Heart left ventricle (tissue), 16 donors: ENCODE measurements around the gene TAS1R3. TPM values are rescaled to one million over a fixed set of nuclear protein-coding genes. Genes with fewer than 3 reads are reported as not detected.

ENCODE experiments used
- ATAC-seq, 4 donors: fragments of 200-7000 bp; cut with Tn5 transposase; one replicate each; pipeline ENCODE4 v1.9.1; 2020 to 2022; ENCODE audit warnings: moderate library complexity in 4 of 4, mild to moderate bottlenecking in 3 of 4, moderate number of reproducible peaks in 1 of 4
- DNase-seq, 5 donors: peaks; one replicate each; pipeline ENCODE4 v3.0.0-alpha.2; 2020
- H3K27ac ChIP-seq, 12 donors: fragments of 200-600 bp; sonication (generic) in 4 of 12; one replicate each; pipeline versions ENCODE4 v1.5.0 to v1.8.0; 2016 to 2022; ENCODE audit warnings: mild to moderate bottlenecking in 2 of 12
- H3K27me3 ChIP-seq, 9 donors: fragments of 200-600 bp; sonication (generic) in 2 of 9; one replicate each; pipeline versions ENCODE4 v1.5.1 to v1.8.0; 2016 to 2022; ENCODE audit warnings: mild to moderate bottlenecking in 3 of 9
- H3K36me3 ChIP-seq, 9 donors: fragments of 200-600 bp; sonication (generic) in 2 of 9; one replicate each; pipeline versions ENCODE4 v1.5.0 to v1.8.0; 2018 to 2022; ENCODE audit warnings: mild to moderate bottlenecking in 2 of 9
- H3K4me1 ChIP-seq, 12 donors: fragments of 200-600 bp; sonication (generic) in 4 of 12; one replicate each; pipeline versions ENCODE4 v1.5.0 to v1.8.0; 2016 to 2022; ENCODE audit warnings: mild to moderate bottlenecking in 3 of 12
- H3K4me3 ChIP-seq, 12 donors: fragments of 200-600 bp; sonication (generic) in 4 of 12; one replicate each; pipeline versions ENCODE4 v1.5.0 to v1.8.0; 2017 to 2022; ENCODE audit warnings: mild to moderate bottlenecking in 9 of 12, moderate library complexity in 4 of 12
- H3K9me3 ChIP-seq, 12 donors: fragments of 200-600 bp; sonication (generic) in 4 of 12; one replicate each; pipeline versions ENCODE4 v1.5.0 to v1.8.0; 2016 to 2022; ENCODE audit warnings: mild to moderate bottlenecking in 1 of 12
- POLR2A ChIP-seq, 2 donors: fragments of 450-650 bp; IDR thresholded peaks; one replicate each; pipeline ENCODE4 v1.6.1; 2017; ENCODE audit warnings: antibody characterized with exemption in 2 of 2, mild to moderate bottlenecking in 2 of 2, moderate library complexity in 2 of 2
- WGBS, 4 donors: extraction: QIAGEN DNeasy Blood & Tissue Kit in 2 of 4; methylation state at CpG; one replicate each; pipeline versions ENCODE4 v1.1.5 to v1.1.7; 2013 to 2018; 5-methylcytosine and 5-hydroxymethylcytosine counted together
- intact Hi-C, 10 donors: fragments of 100-400 bp; cut with DNase I; formaldehyde crosslinking; loops; one replicate each; pipeline versions ENCODE4 v1.11.1 to v1.14.2; 2022
- polyA plus RNA-seq, 2 donors: library from polyadenylated mRNA; stranded (reverse); fragments of 200-250 nt; gene quantifications; one replicate each; pipeline ENCODE4 v1.2.3, GENCODE V29; 2013
- total RNA-seq, 9 donors: library from RNA; depleted of rRNA in 2 of 9; stranded (reverse); fragments of >200 nt in 2 of 9; fragmentation: NEBNext Ultra II Directional in 3 of 9; extraction: Animal tissue kit (Norgen Biotek cat#: 25700) in 3 of 9; gene quantifications; one replicate each; pipeline versions ENCODE4 v1.1.0 to v1.2.4, GENCODE V29; 2016 to 2023
- TF ChIP-seq, protein P1 (sequence below), 12 donors: fragments of 200-600 bp; sonication (generic) in 4 of 12; IDR thresholded peaks; one replicate each; pipeline versions ENCODE4 v1.5.0 to v1.8.0; 2018 to 2022; ENCODE audit warnings: antibody characterized with exemption in 12 of 12, mild to moderate bottlenecking in 5 of 12
- donor health status: ischemic (EF 13 %, LVEDD 7.1; RV severe dilation, severe dysfunction).
- donor health status: healthy with polysubstance abuse.
- donor health status: DM: no; HTN: yes; CAD: no.
- donor health status: DM: no; HTN: no; CAD: no.
- donor health status: ischemic (EF 25% LVEDD 6.9; RV normal size, moderate dysfunction).
- donor health status: ischemic (EF 25% LVEDD 5.7; RV mildly dilated, moderate dysfunction).
- donor health status: healthy.
- donor health status: DM: yes; HTN: yes; CAD: no.
- donor health status: ischemic (EF 35%, LVEDD 5.7; RV mildly dilated, moderate dysfunction).
- donor health status: nonischemic (EF 11% LVEDD 7.7; RV severe dilation, severe dysfunction).
- donor health status: DM: yes; HTN: yes; CAD: no.
- donor health status: PGD.
- donor health status: ischemic (EF 29% LVEDD 5.4; RV normal size, mild dysfunction).
- donor health status: nonischemic (EF 23%, LVEDD 6.1; RV moderate dilation, normal function).

Gene TAS1R3
- total and polyA plus RNA-seq, 11 donors = 0.21 to 1.3 (median 0.38) TPM

DNA sequence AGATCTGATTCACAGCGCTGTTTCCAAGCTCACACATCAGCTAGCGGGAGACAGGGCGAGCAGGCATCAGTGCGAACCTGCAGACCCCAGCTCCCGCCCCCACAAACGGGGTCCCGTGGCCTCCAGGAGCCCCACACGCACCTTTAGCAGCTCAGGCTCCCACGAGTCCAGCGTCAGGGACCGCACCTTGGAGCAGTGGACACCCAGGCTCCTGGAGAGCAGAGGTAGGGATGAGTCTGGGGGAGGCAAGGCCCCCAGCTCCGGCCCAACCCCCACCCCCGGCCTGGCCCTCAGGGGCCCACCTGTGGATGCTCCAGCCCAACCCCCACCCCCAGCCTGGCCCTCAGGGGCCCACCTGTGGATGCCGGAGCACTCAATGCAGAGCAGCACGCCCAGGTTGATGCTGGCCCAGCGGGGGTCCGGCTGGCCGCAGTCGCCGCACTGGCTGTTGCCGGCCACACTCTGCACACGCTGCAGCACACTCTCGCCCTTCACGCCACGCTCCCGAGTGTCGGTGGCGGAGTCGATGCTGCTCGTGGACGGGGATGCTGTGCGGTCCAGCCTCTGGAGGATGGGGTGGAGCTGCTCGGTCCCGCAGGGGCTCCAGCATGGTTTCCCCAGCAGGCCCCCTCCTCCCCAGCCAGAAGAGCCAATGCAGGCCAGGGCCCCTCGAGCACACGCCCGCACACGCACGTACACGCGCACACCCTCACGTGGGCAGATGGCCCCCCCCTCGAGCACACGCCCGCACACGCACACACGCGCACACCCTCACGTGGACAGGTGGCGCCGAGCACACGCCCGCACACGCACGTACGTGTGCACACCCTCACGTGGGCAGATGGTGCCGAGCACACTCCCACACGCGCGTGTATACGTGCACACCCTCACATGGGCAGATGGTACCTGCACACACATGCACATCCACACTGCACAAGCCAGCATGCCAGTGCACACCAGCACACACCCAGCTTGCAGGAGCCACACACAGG, 34.7 kb upstream of the TAS1R3 start:
- H3K4me1 ChIP-seq = peaks cover 0 to 7% (median 4%) of the 10 kb centered on the region in 12 donors
- DNase-seq (no peak), ATAC-seq (no peak)
- no peaks in the 10 kb centered on the region for H3K9me3 ChIP-seq
- no peak overlapping the region for H3K4me3 ChIP-seq
- no peaks in the 10 kb centered on the region for H3K27me3 ChIP-seq
- no peak overlapping the region for H3K27ac ChIP-seq
- 91 to 96% (median 94%) methylated on average over 31 to 62 of the region's 62 CpGs for WGBS, 4 donors
- intact Hi-C loops = loop anchor here in 2 of 10 donors (10.0 kb wide), 2 partner anchors 262 to 312 kb away; partner anchors contain the start of gene PERM1 (in 1 of the 2)
- peaks cover 0 to 60% (median 12%) of the 10 kb centered on the region in 9 donors for H3K36me3 ChIP-seq
- TF ChIP-seq, protein P1, sequence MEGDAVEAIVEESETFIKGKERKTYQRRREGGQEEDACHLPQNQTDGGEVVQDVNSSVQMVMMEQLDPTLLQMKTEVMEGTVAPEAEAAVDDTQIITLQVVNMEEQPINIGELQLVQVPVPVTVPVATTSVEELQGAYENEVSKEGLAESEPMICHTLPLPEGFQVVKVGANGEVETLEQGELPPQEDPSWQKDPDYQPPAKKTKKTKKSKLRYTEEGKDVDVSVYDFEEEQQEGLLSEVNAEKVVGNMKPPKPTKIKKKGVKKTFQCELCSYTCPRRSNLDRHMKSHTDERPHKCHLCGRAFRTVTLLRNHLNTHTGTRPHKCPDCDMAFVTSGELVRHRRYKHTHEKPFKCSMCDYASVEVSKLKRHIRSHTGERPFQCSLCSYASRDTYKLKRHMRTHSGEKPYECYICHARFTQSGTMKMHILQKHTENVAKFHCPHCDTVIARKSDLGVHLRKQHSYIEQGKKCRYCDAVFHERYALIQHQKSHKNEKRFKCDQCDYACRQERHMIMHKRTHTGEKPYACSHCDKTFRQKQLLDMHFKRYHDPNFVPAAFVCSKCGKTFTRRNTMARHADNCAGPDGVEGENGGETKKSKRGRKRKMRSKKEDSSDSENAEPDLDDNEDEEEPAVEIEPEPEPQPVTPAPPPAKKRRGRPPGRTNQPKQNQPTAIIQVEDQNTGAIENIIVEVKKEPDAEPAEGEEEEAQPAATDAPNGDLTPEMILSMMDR (IDR thresholded peaks at IDR 0.05) = no peak
- no peak for TF ChIP-seq POLR2A (IDR thresholded peaks at IDR 0.05)

GRCh38 chr1:1297802-1298424, 33.2 kb upstream of the TAS1R3 start:
- Histone ChIP-seq H3K4me3 (no peak overlapping the region), H3K4me1 (no peaks in the 10 kb centered on the region), H3K36me3 (peaks cover 0 to 60% (median 12%) of the 10 kb centered on the region in 9 donors)

GRCh38 chr1:1298861-1299685, 32.0 kb upstream of the TAS1R3 start:
- DNase-seq (no peak), ATAC-seq (no peak)
- TF ChIP-seq POLR2A (IDR thresholded peaks at IDR 0.05) = no peak
- TF ChIP-seq, protein P1 (IDR thresholded peaks at IDR 0.05) = no peak
- peaks cover 0 to 11% (median 3%) of the 10 kb centered on the region in 12 donors for H3K4me1 ChIP-seq
- H3K36me3 ChIP-seq = peaks cover 0 to 49% (median 12%) of the 10 kb centered on the region in 9 donors
- no peak overlapping the region for H3K4me3 ChIP-seq
- intact Hi-C loops = loop anchor here in 2 of 10 donors (10.0 kb wide), 2 partner anchors 264 to 314 kb away; partner anchors contain the start of gene PERM1 (in 1 of the 2)
- no peak overlapping the region for H3K27ac ChIP-seq
- no peaks in the 10 kb centered on the region for H3K9me3 ChIP-seq
- no peaks in the 10 kb centered on the region for H3K27me3 ChIP-seq
- WGBS, 4 donors = 58 to 82% (median 62%) methylated on average over 18 to 30 of the region's 30 CpGs

More at GRCh38 chr1:1297802-1298424, 33.2 kb upstream of the TAS1R3 start:
- Histone ChIP-seq H3K27ac (no peak overlapping the region), H3K9me3 (no peaks in the 10 kb centered on the region), H3K27me3 (no peaks in the 10 kb centered on the region)
- intact Hi-C loops = loop anchor here in 2 of 10 donors (10.0 kb wide), 2 partner anchors 263 to 313 kb away; partner anchors contain the start of gene PERM1 (in 1 of the 2)
- no peak for TF ChIP-seq POLR2A (IDR thresholded peaks at IDR 0.05)
- DNase-seq = no peak
- ATAC-seq = no peak
- WGBS, 4 donors = 92 to 94% (median 94%) methylated on average over 16 to 31 of the region's 31 CpGs
